M059J (cell line): ENCODE measurements around the gene KRTAP3-3. TPM values are rescaled to one million over a fixed set of nuclear protein-coding genes. Genes with fewer than 3 reads are reported as not detected.
A peak's percentile ranks its signal among the peaks of the same experiment; 100 is the strongest.

Experiments used
- DNase-seq: peaks from one replicate; pipeline ENCODE4 v3.0.0-alpha.2; 2012; ENCODE audit warnings: low read depth
- total RNA-seq: library from RNA; depleted of rRNA; stranded (reverse); fragments of >200 nt; shearing (Covaris generic); gene quantifications from 2 replicates; pipeline ENCODE4 v1.2.3, GENCODE V29; 2014; rRNA removed

Gene KRTAP3-3
- total RNA-seq, 1 experiment from 2014 or later: 0.22 TPM

GRCh38 chr17:40958086-40958953, 35.6 kb downstream of the KRTAP3-3 start:
- no peak for DNase-seq

GRCh38 chr17:40956401-40957254, 37.3 kb downstream of the KRTAP3-3 start:
- peak; percentile 72 for DNase-seq

GRCh38 chr17:40953881-40954280, 40.1 kb downstream of the KRTAP3-3 start:
- peak; percentile 48 for DNase-seq

- peak; percentile 49 for DNase-seq
Measured at GRCh38 chr17:40952661-40953060, 41.3 kb downstream of the KRTAP3-3 start.

GRCh38 chr17:40952154-40952553, 41.8 kb downstream of the KRTAP3-3 start:
- DNase-seq: no peak

- DNase-seq: peak; percentile 18
Measured at GRCh38 chr17:40951011-40951622, 42.8 kb downstream of the KRTAP3-3 start.

- no peak for DNase-seq
Measured at GRCh38 chr17:40950176-40950575, 43.8 kb downstream of the KRTAP3-3 start.

- DNase-seq: no peak
Measured at GRCh38 chr17:40949418-40949817, 44.5 kb downstream of the KRTAP3-3 start.

GRCh38 chr17:40947929-40948328, 46.0 kb downstream of the KRTAP3-3 start:
- no peak for DNase-seq

- no peak for DNase-seq
Measured at GRCh38 chr17:40945414-40945813, 48.5 kb downstream of the KRTAP3-3 start.

GRCh38 chr17:40944531-40944930, 49.4 kb downstream of the KRTAP3-3 start:
- DNase-seq: no peak

Other genes with a start within 250 kb of the KRTAP3-3 start
- gene KRT25, start 238.8 kb downstream of the KRTAP3-3 start, total RNA-seq: not detected in 2 replicates
- gene KRT26, start 222.0 kb downstream of the KRTAP3-3 start, total RNA-seq: not detected in 2 replicates
- not detected in 2 replicates for gene KRT27, start 211.6 kb downstream of the KRTAP3-3 start, total RNA-seq
- gene KRT28, start 194.2 kb downstream of the KRTAP3-3 start, total RNA-seq: not detected in 2 replicates
- 42.0 and 66.9 TPM in 2 replicates for gene KRT10, start 171.6 kb downstream of the KRTAP3-3 start, total RNA-seq
- not detected in 2 replicates for gene KRT12, start 126.9 kb downstream of the KRTAP3-3 start, total RNA-seq
- 0.17 TPM in 1 of 2 replicates, not detected in the other for gene KRT20, start 108.9 kb downstream of the KRTAP3-3 start, total RNA-seq
- not detected in 2 replicates for gene KRT23, start 56.5 kb downstream of the KRTAP3-3 start, total RNA-seq
- gene KRT39, start 27.2 kb downstream of the KRTAP3-3 start, total RNA-seq: 0.20 TPM in 1 of 2 replicates, not detected in the other
- not detected in 2 replicates for gene KRT40, start 9.8 kb downstream of the KRTAP3-3 start, total RNA-seq
- not detected in 2 replicates for gene KRTAP3-2, start 5.7 kb upstream of the KRTAP3-3 start, total RNA-seq
- 0.64 and 0.71 TPM in 2 replicates for gene KRTAP3-1, start 15.0 kb upstream of the KRTAP3-3 start, total RNA-seq
- gene KRTAP1-5, start 33.0 kb upstream of the KRTAP3-3 start, total RNA-seq: 3.2 and 5.7 TPM in 2 replicates
- gene KRTAP1-4, start 36.0 kb upstream of the KRTAP3-3 start, total RNA-seq: not detected in 2 replicates
- not detected in 2 replicates for gene KRTAP1-3, start 40.7 kb upstream of the KRTAP3-3 start, total RNA-seq
- not detected in 2 replicates for gene KRTAP1-1, start 47.3 kb upstream of the KRTAP3-3 start, total RNA-seq
- gene KRTAP2-1, start 53.2 kb upstream of the KRTAP3-3 start, total RNA-seq: not detected in 2 replicates
- not detected in 2 replicates for gene KRTAP2-2, start 61.1 kb upstream of the KRTAP3-3 start, total RNA-seq
- 0.34 and 3.2 TPM in 2 replicates for gene KRTAP2-3, start 66.0 kb upstream of the KRTAP3-3 start, total RNA-seq
- not detected in 2 replicates for gene KRTAP2-4, start 71.7 kb upstream of the KRTAP3-3 start, total RNA-seq
- gene KRTAP4-7, start 90.0 kb upstream of the KRTAP3-3 start, total RNA-seq: not detected in 2 replicates
- gene KRTAP4-8, start 104.0 kb upstream of the KRTAP3-3 start, total RNA-seq: 0.10 TPM in 1 of 2 replicates, not detected in the other
- not detected in 2 replicates for gene KRTAP4-16, start 108.0 kb upstream of the KRTAP3-3 start, total RNA-seq
- not detected in 2 replicates for gene KRTAP4-9, start 111.2 kb upstream of the KRTAP3-3 start, total RNA-seq
- gene KRTAP4-11, start 124.2 kb upstream of the KRTAP3-3 start, total RNA-seq: not detected in 2 replicates
- not detected in 2 replicates for gene KRTAP4-12, start 130.0 kb upstream of the KRTAP3-3 start, total RNA-seq
- not detected in 2 replicates for gene KRTAP4-6, start 146.4 kb upstream of the KRTAP3-3 start, total RNA-seq
- not detected in 2 replicates for gene KRTAP4-5, start 155.7 kb upstream of the KRTAP3-3 start, total RNA-seq
- not detected in 2 replicates for gene KRTAP4-4, start 166.6 kb upstream of the KRTAP3-3 start, total RNA-seq
- gene KRTAP4-3, start 174.1 kb upstream of the KRTAP3-3 start, total RNA-seq: not detected in 2 replicates
- gene KRTAP4-2, start 184.1 kb upstream of the KRTAP3-3 start, total RNA-seq: not detected in 2 replicates
- gene KRTAP4-1, start 190.7 kb upstream of the KRTAP3-3 start, total RNA-seq: not detected in 2 replicates
- gene KRTAP9-1, start 195.7 kb upstream of the KRTAP3-3 start, total RNA-seq: not detected in 2 replicates
- gene KRTAP9-2, start 232.5 kb upstream of the KRTAP3-3 start, total RNA-seq: not detected in 2 replicates
- gene KRTAP9-3, start 238.3 kb upstream of the KRTAP3-3 start, total RNA-seq: not detected in 2 replicates
- not detected in 2 replicates for gene KRTAP9-8, start 243.8 kb upstream of the KRTAP3-3 start, total RNA-seq